IMR-90 (cell line): ENCODE results near the gene IREB2.
A peak's percentile ranks its signal among the peaks of the same experiment; 100 is the strongest.
"Not testable (repeated sequence)": the region's sequence is repeated elsewhere in the genome, so short reads cannot be mapped to it uniquely, and the experiment has no call there.

ENCODE experiments used
- BHLHE40 ChIP-seq: fragments of 150-350 bp; IDR thresholded peaks from 2 replicates; pipeline ENCODE4 v1.6.1; 2016; ENCODE audit warnings: mild to moderate bottlenecking, low read depth, low read length
- CEBPB ChIP-seq: IDR thresholded peaks from 2 replicates; pipeline ENCODE4 v1.6.1; 2012; ENCODE audit warnings: low read depth, low read length, improper control_type of control experiment
- FOS ChIP-seq: fragments of 150-350 bp; IDR thresholded peaks from 2 replicates; pipeline ENCODE4 v1.6.1; 2016; ENCODE audit warnings: low read depth, low read length
- MAFK ChIP-seq: IDR thresholded peaks from 2 replicates; pipeline ENCODE4 v1.6.1; 2012; ENCODE audit warnings: low read depth, low read length, improper control_type of control experiment
- MAZ ChIP-seq: IDR thresholded peaks from 2 replicates; pipeline ENCODE4 v1.6.1; 2012; ENCODE audit warnings: low read depth, mild to moderate bottlenecking, low read length, improper control_type of control experiment, moderate library complexity, borderline replicate concordance
- MXI1 ChIP-seq: IDR thresholded peaks from 2 replicates; pipeline ENCODE4 v1.6.1; 2012; ENCODE audit warnings: low read depth, mild to moderate bottlenecking, low read length, moderate library complexity, borderline replicate concordance
- POLR2A ChIP-seq: IDR thresholded peaks from 2 replicates; pipeline ENCODE4 v1.6.1; 2012; ENCODE audit warnings: mild to moderate bottlenecking, low read depth, low read length
- RAD21 ChIP-seq: IDR thresholded peaks from 2 replicates; pipeline ENCODE4 v1.6.1; 2012; ENCODE audit warnings: low read length, improper control_type of control experiment
- RCOR1 ChIP-seq: IDR thresholded peaks from 2 replicates; pipeline ENCODE4 v1.6.1; 2012; ENCODE audit warnings: mild to moderate bottlenecking, low read length, improper control_type of control experiment; ENCODE audit not compliant: insufficient replicate concordance
- SMC3 ChIP-seq: fragments of 150-350 bp; IDR thresholded peaks from 2 replicates; pipeline ENCODE4 v1.6.1; 2016; ENCODE audit warnings: low read depth, mild to moderate bottlenecking, antibody characterized with exemption, low read length, moderate library complexity
- TF ChIP-seq, protein P1 (sequence below): conservative IDR thresholded peaks from 2 replicates; pipeline ENCODE4 v1.5.1; 2012; ENCODE audit warnings: mild to moderate bottlenecking, low read depth, low read length, improper control_type of control experiment

DNA sequence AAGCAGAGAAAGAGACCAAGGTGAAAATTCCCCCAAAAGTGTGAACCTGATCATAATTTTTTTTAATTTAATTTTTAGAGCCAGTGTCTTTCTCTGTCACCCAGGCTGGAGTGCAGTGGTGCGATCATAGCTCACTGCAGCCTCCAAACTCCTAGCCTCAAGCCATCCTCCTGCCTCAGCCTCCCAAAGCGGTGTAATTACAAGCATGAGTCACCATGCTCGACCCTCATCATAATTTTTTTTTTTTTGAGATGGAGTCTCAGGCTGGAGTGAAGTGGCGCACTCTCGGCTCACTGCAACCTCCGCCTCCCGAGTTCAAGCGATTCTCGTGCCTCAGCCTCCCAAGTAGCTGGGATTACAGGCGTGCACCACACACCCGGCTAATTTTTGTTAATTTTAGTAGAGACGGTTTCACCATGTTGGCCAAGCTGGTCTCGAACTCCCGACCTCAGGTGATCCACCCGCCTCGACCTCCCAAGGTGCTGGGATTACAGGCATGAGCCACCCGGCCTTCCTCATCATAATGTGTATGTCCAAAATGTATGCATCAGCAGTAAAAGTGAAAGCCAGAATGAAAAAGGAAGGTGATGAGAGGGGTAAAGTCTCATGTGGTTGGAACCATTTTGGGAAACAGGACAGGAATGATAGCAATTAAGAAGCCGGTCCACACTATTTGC, 101.6 kb downstream of the IREB2 start:
- TF ChIP-seq, protein P1, sequence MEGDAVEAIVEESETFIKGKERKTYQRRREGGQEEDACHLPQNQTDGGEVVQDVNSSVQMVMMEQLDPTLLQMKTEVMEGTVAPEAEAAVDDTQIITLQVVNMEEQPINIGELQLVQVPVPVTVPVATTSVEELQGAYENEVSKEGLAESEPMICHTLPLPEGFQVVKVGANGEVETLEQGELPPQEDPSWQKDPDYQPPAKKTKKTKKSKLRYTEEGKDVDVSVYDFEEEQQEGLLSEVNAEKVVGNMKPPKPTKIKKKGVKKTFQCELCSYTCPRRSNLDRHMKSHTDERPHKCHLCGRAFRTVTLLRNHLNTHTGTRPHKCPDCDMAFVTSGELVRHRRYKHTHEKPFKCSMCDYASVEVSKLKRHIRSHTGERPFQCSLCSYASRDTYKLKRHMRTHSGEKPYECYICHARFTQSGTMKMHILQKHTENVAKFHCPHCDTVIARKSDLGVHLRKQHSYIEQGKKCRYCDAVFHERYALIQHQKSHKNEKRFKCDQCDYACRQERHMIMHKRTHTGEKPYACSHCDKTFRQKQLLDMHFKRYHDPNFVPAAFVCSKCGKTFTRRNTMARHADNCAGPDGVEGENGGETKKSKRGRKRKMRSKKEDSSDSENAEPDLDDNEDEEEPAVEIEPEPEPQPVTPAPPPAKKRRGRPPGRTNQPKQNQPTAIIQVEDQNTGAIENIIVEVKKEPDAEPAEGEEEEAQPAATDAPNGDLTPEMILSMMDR: not testable (repeated sequence)
- TF ChIP-seq RCOR1, FOS, POLR2A, RAD21, MXI1, SMC3, BHLHE40, CEBPB, MAZ: not testable (repeated sequence)
- TF ChIP-seq MAFK: peak; percentile 67
